ENCODE results near the gene EYS. TPM values are rescaled to one million over a fixed set of nuclear protein-coding genes. Genes with fewer than 3 reads are reported as not detected.
A peak's percentile ranks its signal among the peaks of the same experiment; 100 is the strongest.

The EYS gene
- total RNA-seq, 1 donor from 2014 or later: not detected

GRCh38 chr6:64520050-64520449, 1187.0 kb downstream of the EYS start:
- Histone ChIP-seq H3K27me3 (ENCODE audit: low read depth) (no peaks in the 10 kb centered on the region), H3K4me1 (no peaks in the 10 kb centered on the region), H3K4me3 (no peak overlapping the region), H3K9me3 (no peaks in the 10 kb centered on the region), H3K36me3 (no peaks in the 10 kb centered on the region), H3K27ac (no peak overlapping the region)
- no peak for TF ChIP-seq CTCF (IDR thresholded peaks at IDR 0.05)
- ATAC-seq (peak in 1 of 2 donors; percentile 50), DNase-seq (no peak)
- intact Hi-C loops (cut with DNase I): no loop called here

GRCh38 chr6:64516393-64516792, 1190.6 kb downstream of the EYS start:
- Histone ChIP-seq H3K4me1 (no peaks in the 10 kb centered on the region), H3K9me3 (no peaks in the 10 kb centered on the region), H3K27me3 (ENCODE audit: low read depth) (no peaks in the 10 kb centered on the region), H3K4me3 (no peak overlapping the region), H3K27ac (no peak overlapping the region), H3K36me3 (no peaks in the 10 kb centered on the region)
- intact Hi-C loops (cut with DNase I): no loop called here
- ATAC-seq: no peak
- no peak for DNase-seq
- no peak for TF ChIP-seq CTCF (IDR thresholded peaks at IDR 0.05)

- intact Hi-C loops (cut with DNase I): no loop called here
- Histone ChIP-seq H3K4me3 (no peak overlapping the region), H3K36me3 (no peaks in the 10 kb centered on the region), H3K9me3 (no peaks in the 10 kb centered on the region), H3K27ac (no peak overlapping the region), H3K27me3 (ENCODE audit: low read depth) (no peaks in the 10 kb centered on the region), H3K4me1 (no peaks in the 10 kb centered on the region)
- no peak for TF ChIP-seq CTCF (IDR thresholded peaks at IDR 0.05)
- DNase-seq: no peak
- no peak for ATAC-seq
Measured at GRCh38 chr6:64507661-64508060, 1199.4 kb downstream of the EYS start.

- no peaks in the 10 kb centered on the region for H3K4me1 ChIP-seq
- intact Hi-C loops (cut with DNase I): no loop called here
- no peaks in the 10 kb centered on the region for H3K36me3 ChIP-seq
- ATAC-seq: no peak
- H3K4me3 ChIP-seq: no peak overlapping the region
- no peak for DNase-seq
- peak; percentile 29 for TF ChIP-seq CTCF (IDR thresholded peaks at IDR 0.05)
- H3K9me3 ChIP-seq: no peaks in the 10 kb centered on the region
- no peak overlapping the region for H3K27ac ChIP-seq
- H3K27me3 ChIP-seq (ENCODE audit: low read depth): no peaks in the 10 kb centered on the region
Measured at GRCh38 chr6:64505312-64505711, 1201.7 kb downstream of the EYS start.

- no peaks in the 10 kb centered on the region for H3K4me1 ChIP-seq
- intact Hi-C loops (cut with DNase I): no loop called here
- no peaks in the 10 kb centered on the region for H3K27me3 ChIP-seq (ENCODE audit: low read depth)
- no peak overlapping the region for H3K27ac ChIP-seq
- peak; percentile 66 to 77 for ATAC-seq
- H3K4me3 ChIP-seq: no peak overlapping the region
- no peaks in the 10 kb centered on the region for H3K36me3 ChIP-seq
- no peaks in the 10 kb centered on the region for H3K9me3 ChIP-seq
- no peak for DNase-seq
- TF ChIP-seq CTCF (IDR thresholded peaks at IDR 0.05): no peak
Measured at GRCh38 chr6:64504503-64504902, 1202.5 kb downstream of the EYS start.

- H3K36me3 ChIP-seq: no peaks in the 10 kb centered on the region
- no peak for TF ChIP-seq CTCF (IDR thresholded peaks at IDR 0.05)
- H3K27me3 ChIP-seq (ENCODE audit: low read depth): no peaks in the 10 kb centered on the region
- H3K9me3 ChIP-seq: no peaks in the 10 kb centered on the region
- no peak overlapping the region for H3K4me3 ChIP-seq
- DNase-seq: no peak
- no peak for ATAC-seq
- H3K27ac ChIP-seq: no peak overlapping the region
- intact Hi-C loops (cut with DNase I): no loop called here
- H3K4me1 ChIP-seq: no peaks in the 10 kb centered on the region
Measured at GRCh38 chr6:64502801-64503200, 1204.2 kb downstream of the EYS start.
